ENCODE measurements around the gene DDX5. TPM values are rescaled to one million over a fixed set of nuclear protein-coding genes. Genes with fewer than 3 reads are reported as not detected.

The DDX5 gene
- total and polyA plus RNA-seq, 11 donors: 183 to 521 (median 332) TPM

DNA sequence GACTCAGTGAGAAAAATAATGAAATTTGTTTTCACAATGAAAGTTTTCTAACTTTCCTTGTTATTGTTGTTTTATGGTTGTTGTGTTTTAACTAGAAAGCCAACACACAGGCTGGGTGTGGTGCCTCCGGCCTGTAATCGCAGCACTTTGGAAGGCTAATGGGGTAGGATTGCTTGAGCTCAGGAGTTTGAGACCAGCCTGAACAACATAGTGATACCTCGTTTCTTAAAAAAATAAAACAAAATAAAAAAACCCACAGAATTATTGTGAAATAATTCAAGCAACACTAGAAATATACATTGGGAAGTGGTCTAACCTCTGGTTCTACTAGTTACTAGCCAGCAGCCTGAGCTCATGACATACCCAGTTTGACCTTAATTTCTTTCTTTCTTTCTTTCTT, 56.5 kb downstream of the DDX5 start:
- no peak for TF ChIP-seq POLR2A (IDR thresholded peaks at IDR 0.05)
- TF ChIP-seq, protein P1, sequence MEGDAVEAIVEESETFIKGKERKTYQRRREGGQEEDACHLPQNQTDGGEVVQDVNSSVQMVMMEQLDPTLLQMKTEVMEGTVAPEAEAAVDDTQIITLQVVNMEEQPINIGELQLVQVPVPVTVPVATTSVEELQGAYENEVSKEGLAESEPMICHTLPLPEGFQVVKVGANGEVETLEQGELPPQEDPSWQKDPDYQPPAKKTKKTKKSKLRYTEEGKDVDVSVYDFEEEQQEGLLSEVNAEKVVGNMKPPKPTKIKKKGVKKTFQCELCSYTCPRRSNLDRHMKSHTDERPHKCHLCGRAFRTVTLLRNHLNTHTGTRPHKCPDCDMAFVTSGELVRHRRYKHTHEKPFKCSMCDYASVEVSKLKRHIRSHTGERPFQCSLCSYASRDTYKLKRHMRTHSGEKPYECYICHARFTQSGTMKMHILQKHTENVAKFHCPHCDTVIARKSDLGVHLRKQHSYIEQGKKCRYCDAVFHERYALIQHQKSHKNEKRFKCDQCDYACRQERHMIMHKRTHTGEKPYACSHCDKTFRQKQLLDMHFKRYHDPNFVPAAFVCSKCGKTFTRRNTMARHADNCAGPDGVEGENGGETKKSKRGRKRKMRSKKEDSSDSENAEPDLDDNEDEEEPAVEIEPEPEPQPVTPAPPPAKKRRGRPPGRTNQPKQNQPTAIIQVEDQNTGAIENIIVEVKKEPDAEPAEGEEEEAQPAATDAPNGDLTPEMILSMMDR (IDR thresholded peaks at IDR 0.05): no peak
- 72 to 78% (median 74%) methylated on average over 3 of the region's 3 CpGs for WGBS, 4 donors
- no peak for DNase-seq
- no peaks in the 10 kb centered on the region for H3K9me3 ChIP-seq
- H3K27ac ChIP-seq: peak overlapping the region in 9 of 12 donors; percentile 2 to 95 (median 35)
- no peaks in the 10 kb centered on the region for H3K27me3 ChIP-seq
- peaks cover 0 to 23% (median 0%) of the 10 kb centered on the region in 9 donors for H3K36me3 ChIP-seq
- peaks cover 0 to 43% (median 0%) of the 10 kb centered on the region in 12 donors for H3K4me1 ChIP-seq
- H3K4me3 ChIP-seq: peak overlapping the region in 7 of 12 donors; percentile 1 to 54 (median 23)
- ATAC-seq: peak in 2 of 4 donors; percentile 22 to 56
- intact Hi-C loops (cut with DNase I): no loop called here

DNA sequence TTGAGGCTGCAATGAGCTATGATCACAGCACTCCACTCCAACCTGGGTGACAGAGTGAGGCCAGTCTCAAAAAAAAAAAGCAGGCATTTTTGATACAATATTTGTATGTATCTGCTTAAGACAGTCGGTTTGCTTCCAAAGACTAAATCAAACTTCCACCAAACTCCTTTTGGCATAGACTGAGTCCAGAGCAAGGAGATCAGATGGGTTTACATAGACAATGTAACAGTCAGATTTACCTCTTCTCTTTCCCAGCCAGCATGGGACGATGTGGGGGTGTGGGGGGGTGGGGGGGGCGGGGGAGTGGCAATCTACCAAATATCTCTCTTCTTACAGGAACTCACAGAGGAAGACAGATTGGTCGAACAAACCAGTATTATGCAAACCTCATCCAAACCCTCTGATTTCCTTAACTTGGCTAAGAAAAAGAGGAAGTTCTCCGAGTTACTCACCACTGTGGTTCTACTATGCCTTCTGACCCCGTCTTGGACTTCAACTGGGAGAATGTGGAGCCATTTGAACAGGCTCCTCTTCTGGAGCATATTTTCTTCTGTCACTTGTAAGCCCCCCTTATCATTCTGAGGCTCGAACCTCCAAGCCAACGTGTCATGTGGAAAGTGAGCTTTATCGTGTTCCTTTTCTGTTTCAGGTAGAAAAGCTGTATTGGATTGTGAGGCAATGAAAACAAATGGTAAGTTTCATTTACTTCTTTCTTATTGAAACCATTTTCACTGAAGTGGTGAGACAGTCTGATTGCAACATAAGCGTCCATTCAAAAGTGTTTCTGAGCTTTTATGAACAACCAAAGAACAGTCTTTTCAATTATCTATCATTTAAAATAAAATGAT, 57.2 kb downstream of the DDX5 start, which contains the start of gene MILR1:
MILR1 (plus strand) TSS at position 451 of the 848 bp plus-strand sequence; CDS start at position 505, 54 bp downstream.
- intact Hi-C loops (cut with DNase I): no loop called here
- ATAC-seq (peak; percentile 58 to 99 (median 94)), DNase-seq (peak in 3 of 5 donors; percentile 33 to 38 (median 33))
- WGBS, 4 donors: 29 to 42% (median 41%) methylated on average over 10 of the region's 10 CpGs
- Histone ChIP-seq H3K36me3 (peaks cover 0 to 17% (median 0%) of the 10 kb centered on the region in 9 donors), H3K27ac (peak within 1 kb of the TSS in 10 of 12 donors; percentile 6 to 95 (median 34)), H3K4me3 (peak within 1 kb of the TSS in 7 of 12 donors; percentile 1 to 54 (median 23)), H3K27me3 (no peaks in the 10 kb centered on the region), H3K9me3 (no peaks in the 10 kb centered on the region), H3K4me1 (peaks cover 0 to 46% (median 0%) of the 10 kb centered on the region in 12 donors)
- TF ChIP-seq POLR2A (IDR thresholded peaks at IDR 0.05): no peak
- TF ChIP-seq, protein P1 (IDR thresholded peaks at IDR 0.05): no peak

Small RNA genes lying within 50 kb of the gene (microRNA-seq; reads per million reads assigned to microRNA genes)
- gene MIR3064: 1.5 to 8.1 (median 3.3) reads per million in 4 donors
- gene MIR5047: 0 reads per million in 4 donors

Other genes starting within 250 kb of the DDX5 start
- 10 to 100 TPM; 42.2 to 55.8 (median 51.1) TPM for gene TEX2, start 243.0 kb downstream of the DDX5 start, total RNA-seq
- 10 to 100 TPM; 16.8 to 49.1 TPM for gene TEX2, start 243.0 kb downstream of the DDX5 start, polyA plus RNA-seq
- gene PECAM1, start 115.4 kb downstream of the DDX5 start, total RNA-seq: 100 to 1,000 TPM in 6 of 9 donors, 10 to 100 TPM in 3; 66.2 to 259 (median 117) TPM
- 10 to 100 TPM; 26.1 to 74.2 TPM for gene PECAM1, start 115.4 kb downstream of the DDX5 start, polyA plus RNA-seq
- 10 to 100 TPM in 1 of 9 donors, 1 to 10 TPM in 7, under 1 TPM in 1; 0.95 to 23.0 (median 2.4) TPM for gene MILR1, start 57.2 kb downstream of the DDX5 start, total RNA-seq
- 1 to 10 TPM; 1.6 to 1.7 TPM for gene MILR1, start 57.2 kb downstream of the DDX5 start, polyA plus RNA-seq
- gene POLG2, start 9.2 kb downstream of the DDX5 start, total RNA-seq: 1 to 10 TPM; 1.4 to 8.7 (median 5.7) TPM
- 1 to 10 TPM; 5.4 to 5.9 TPM for gene POLG2, start 9.2 kb downstream of the DDX5 start, polyA plus RNA-seq
- 10 to 100 TPM in 7 of 9 donors, 1 to 10 TPM in 2; 9.4 to 25.1 (median 13.1) TPM for gene CEP95, start 688 bp upstream of the DDX5 start, total RNA-seq
- gene CEP95, start 688 bp upstream of the DDX5 start, polyA plus RNA-seq: 10 to 100 TPM; 10.6 to 15.4 TPM
- gene SMURF2, start 156.0 kb upstream of the DDX5 start, total RNA-seq: 10 to 100 TPM in 8 of 9 donors, 1 to 10 TPM in 1; 8.7 to 17.5 (median 12.6) TPM
- gene SMURF2, start 156.0 kb upstream of the DDX5 start, polyA plus RNA-seq: 1 to 10 TPM; 3.6 to 7.4 TPM

All from heart left ventricle (tissue), 16 donors.